ENCODE data around the gene GABRB3.

- no peak for TF ChIP-seq CHD7 (IDR thresholded peaks at IDR 0.05; ENCODE audit: insufficient replicate concordance, low read length)
- TF ChIP-seq BCL11A (IDR thresholded peaks at IDR 0.05; ENCODE audit: low read depth in 2 of 2, low read length in 2 of 2): no peak
- no peak for TF ChIP-seq CTCF (IDR thresholded peaks at IDR 0.05; ENCODE audit: control extremely low read depth in 1 of 3, insufficient read depth in 1 of 3, low read depth in 1 of 3, low read length in 3 of 3)
- TF ChIP-seq MAX (IDR thresholded peaks at IDR 0.05): no peak
- TF ChIP-seq EZH2 (IDR thresholded peaks at IDR 0.05; ENCODE audit: low read depth, low read length, severe bottlenecking): no peak
These were observed 48.3 kb downstream of the GABRB3 start for GRCh38 chr15:26724381-26725150.

Data from H1 (cell line).